ENCODE results near the gene S1PR3. TPM values are rescaled to one million over a fixed set of nuclear protein-coding genes. Genes with fewer than 3 reads are reported as not detected.

Gene S1PR3
- total RNA-seq, 1 experiment from 2014 or later = 42.9 TPM

DNA sequence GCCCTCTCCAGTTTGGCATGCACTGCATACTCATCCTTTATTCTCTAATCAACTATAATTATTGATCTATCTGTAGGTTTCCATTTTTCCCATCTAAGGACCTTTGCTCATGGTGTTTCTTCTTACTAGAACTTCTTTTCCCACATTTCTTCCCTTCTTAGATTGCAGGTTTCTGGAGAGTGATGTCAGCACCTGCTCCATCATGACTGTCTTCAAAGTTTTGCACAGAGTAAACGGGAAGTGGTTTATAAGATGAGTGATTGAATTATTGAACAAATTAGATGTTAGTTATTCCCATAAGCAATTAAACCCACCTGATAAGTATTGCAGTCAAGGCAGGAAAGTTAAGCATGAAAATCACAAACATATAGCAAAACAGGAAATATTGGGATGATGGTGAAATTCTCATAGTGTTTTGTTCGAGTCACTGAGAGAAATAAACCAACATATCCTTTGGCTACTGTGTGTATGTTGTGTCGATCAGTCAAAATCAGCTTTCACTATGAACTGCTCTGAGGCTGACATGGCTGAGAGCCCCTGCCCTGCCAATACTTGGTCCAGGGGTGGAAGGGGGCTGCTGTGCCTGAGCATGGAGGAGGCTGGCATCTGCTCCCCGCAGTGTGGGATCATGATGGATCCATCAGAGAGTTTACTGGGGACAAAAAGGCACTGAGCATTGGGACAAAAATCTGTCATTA lies 45.5 kb upstream of the S1PR3 start:
- TF ChIP-seq EZH2 (IDR thresholded peaks at IDR 0.05; ENCODE audit: borderline replicate concordance, low read depth, low read length, poor library complexity, severe bottlenecking) (no peak), CTCF (conservative IDR thresholded peaks at IDR 0.05; ENCODE audit: low read depth, low read length) (no peak)
- peaks cover 22% of the 10 kb centered on the region for H3K4me1 ChIP-seq (ENCODE audit: insufficient read depth, low read length, poor library complexity, severe bottlenecking)
- H3K27ac ChIP-seq (ENCODE audit: low read depth, low read length, poor library complexity, severe bottlenecking) = no peak overlapping the region
- H3K4me3 ChIP-seq (ENCODE audit: low read depth, low read length, poor library complexity, severe bottlenecking) = no peak overlapping the region
- no peaks in the 10 kb centered on the region for H3K27me3 ChIP-seq (replicated peaks; ENCODE audit: insufficient read depth, low read depth, low read length, poor library complexity)
- no peaks in the 10 kb centered on the region for H3K36me3 ChIP-seq (ENCODE audit: insufficient read depth, low read length, poor library complexity, severe bottlenecking)
- H3K9me3 ChIP-seq (ENCODE audit: low read depth, low read length, poor library complexity, severe bottlenecking) = no peaks in the 10 kb centered on the region
- CTCF ChIA-PET = no interaction called here
- no TSS peak for BruUV-seq (replicated peaks)
- intact Hi-C loops (cut with micrococcal nuclease; ENCODE audit: unreplicated experiment) = no loop called here
- POLR2A ChIA-PET (ENCODE audit: low non-redundant PET) = no interaction called here
- no peak for DNase-seq (ENCODE audit: low spot score)

GRCh38 chr9:88947581-88948573 lies 43.4 kb upstream of the S1PR3 start:
- ChIA-PET CTCF (no interaction called here), POLR2A (ENCODE audit: low non-redundant PET) (no interaction called here)
- DNase-seq (ENCODE audit: low spot score) = no peak
- TF ChIP-seq CTCF (conservative IDR thresholded peaks at IDR 0.05; ENCODE audit: low read depth, low read length) (no peak), EZH2 (IDR thresholded peaks at IDR 0.05; ENCODE audit: borderline replicate concordance, low read depth, low read length, poor library complexity, severe bottlenecking) (no peak)
- Histone ChIP-seq H3K4me3 (ENCODE audit: low read depth, low read length, poor library complexity, severe bottlenecking) (no peak overlapping the region), H3K36me3 (ENCODE audit: insufficient read depth, low read length, poor library complexity, severe bottlenecking) (no peaks in the 10 kb centered on the region), H3K27ac (ENCODE audit: low read depth, low read length, poor library complexity, severe bottlenecking) (no peak overlapping the region), H3K9me3 (ENCODE audit: low read depth, low read length, poor library complexity, severe bottlenecking) (no peaks in the 10 kb centered on the region), H3K27me3 (replicated peaks; ENCODE audit: insufficient read depth, low read depth, low read length, poor library complexity) (no peaks in the 10 kb centered on the region), H3K4me1 (ENCODE audit: insufficient read depth, low read length, poor library complexity, severe bottlenecking) (peaks cover 43% of the 10 kb centered on the region)
- no TSS peak for BruUV-seq (replicated peaks)
- intact Hi-C loops (cut with micrococcal nuclease; ENCODE audit: unreplicated experiment) = no loop called here

GRCh38 chr9:88949425-88949824 lies 41.8 kb upstream of the S1PR3 start:
- intact Hi-C loops (cut with micrococcal nuclease; ENCODE audit: unreplicated experiment) = no loop called here
- CTCF ChIA-PET = no interaction called here
- TF ChIP-seq EZH2 (IDR thresholded peaks at IDR 0.05; ENCODE audit: borderline replicate concordance, low read depth, low read length, poor library complexity, severe bottlenecking) (no peak), CTCF (conservative IDR thresholded peaks at IDR 0.05; ENCODE audit: low read depth, low read length) (no peak)
- no peaks in the 10 kb centered on the region for H3K9me3 ChIP-seq (ENCODE audit: low read depth, low read length, poor library complexity, severe bottlenecking)
- DNase-seq (ENCODE audit: low spot score) = peak; percentile 95
- H3K4me3 ChIP-seq (ENCODE audit: low read depth, low read length, poor library complexity, severe bottlenecking) = no peak overlapping the region
- H3K27me3 ChIP-seq (replicated peaks; ENCODE audit: insufficient read depth, low read depth, low read length, poor library complexity) = no peaks in the 10 kb centered on the region
- H3K27ac ChIP-seq (ENCODE audit: low read depth, low read length, poor library complexity, severe bottlenecking) = peak overlapping the region; percentile 46
- H3K4me1 ChIP-seq (ENCODE audit: insufficient read depth, low read length, poor library complexity, severe bottlenecking) = peaks cover 58% of the 10 kb centered on the region
- POLR2A ChIA-PET (ENCODE audit: low non-redundant PET) = no interaction called here
- H3K36me3 ChIP-seq (ENCODE audit: insufficient read depth, low read length, poor library complexity, severe bottlenecking) = no peaks in the 10 kb centered on the region
- BruUV-seq (replicated peaks) = no TSS peak
